Right cardiac atrium (tissue), 5 donors: Measurements from ENCODE around the gene FAT1. TPM values are rescaled to one million over a fixed set of nuclear protein-coding genes. Genes with fewer than 3 reads are reported as not detected.
A peak's percentile ranks its signal among the peaks of the same experiment; 100 is the strongest.

ENCODE experiments used
- ATAC-seq, 2 donors: fragments of 200-7000 bp; cut with Tn5 transposase; one replicate each; pipeline versions ENCODE4 v1.8.0 to v1.9.1; 2020; ENCODE audit warnings: moderate library complexity in 2 of 2, mild to moderate bottlenecking in 1 of 2
- DNase-seq, 3 donors: peaks; one replicate each; pipeline ENCODE4 v3.0.0-alpha.2; 2020
- H3K27ac ChIP-seq: one replicate; pipeline ENCODE4 v1.5.1; 2013; ENCODE audit warnings: mild to moderate bottlenecking, low read length, control low read depth, moderate library complexity
- H3K27me3 ChIP-seq: one replicate; pipeline ENCODE4 v1.6.1; 2013; ENCODE audit not compliant: control insufficient read depth, insufficient read depth
- H3K4me1 ChIP-seq: one replicate; pipeline ENCODE4 v1.6.1; 2013; ENCODE audit warnings: low read length; ENCODE audit not compliant: control insufficient read depth, insufficient read depth
- H3K4me3 ChIP-seq: one replicate; pipeline ENCODE4 v1.5.1; 2013; ENCODE audit warnings: low read length, control low read depth
- H3K9me3 ChIP-seq: one replicate; pipeline ENCODE4 v1.6.1; 2013; ENCODE audit warnings: low read length; ENCODE audit not compliant: control insufficient read depth
- WGBS: extraction: QIAGEN DNeasy Blood & Tissue Kit; methylation state at CpG from one replicate; pipeline ENCODE4 v1.1.7; 2013; 5-methylcytosine and 5-hydroxymethylcytosine counted together
- intact Hi-C, 4 donors: fragments of 100-400 bp; cut with DNase I; formaldehyde crosslinking; loops; one replicate each; pipeline versions ENCODE4 v1.11.0 to v1.14.0; 2022 to 2023
- long read RNA-seq, 4 donors: library from polyadenylated mRNA; unstranded; transcript quantifications; one replicate each; pipeline ENCODE4 v2.0.0, GENCODE V29; 2020 to 2021
- polyA plus RNA-seq: library from polyadenylated mRNA; stranded (reverse); fragments of 200-250 nt; gene quantifications from one replicate; pipeline ENCODE4 v1.2.3, GENCODE V29; 2013
- total RNA-seq, 4 donors: library from RNA; stranded (reverse); fragmentation: NEBNext Ultra II Directional; extraction: Animal tissue kit (Norgen Biotek cat#: 25700); gene quantifications; one replicate each; pipeline ENCODE4 v1.2.1, GENCODE V29; 2021
- donor health status: healthy with polysubstance abuse.
- donor health status: DM: no; HTN: yes; CAD: no.
- donor health status: DM: no; HTN: no; CAD: no.
- donor health status: DM: no; HTN: yes; CAD: no; lungs with severe emphysema.
- donor health status: DM: yes; HTN: yes; CAD: no.

Gene FAT1, protein sequence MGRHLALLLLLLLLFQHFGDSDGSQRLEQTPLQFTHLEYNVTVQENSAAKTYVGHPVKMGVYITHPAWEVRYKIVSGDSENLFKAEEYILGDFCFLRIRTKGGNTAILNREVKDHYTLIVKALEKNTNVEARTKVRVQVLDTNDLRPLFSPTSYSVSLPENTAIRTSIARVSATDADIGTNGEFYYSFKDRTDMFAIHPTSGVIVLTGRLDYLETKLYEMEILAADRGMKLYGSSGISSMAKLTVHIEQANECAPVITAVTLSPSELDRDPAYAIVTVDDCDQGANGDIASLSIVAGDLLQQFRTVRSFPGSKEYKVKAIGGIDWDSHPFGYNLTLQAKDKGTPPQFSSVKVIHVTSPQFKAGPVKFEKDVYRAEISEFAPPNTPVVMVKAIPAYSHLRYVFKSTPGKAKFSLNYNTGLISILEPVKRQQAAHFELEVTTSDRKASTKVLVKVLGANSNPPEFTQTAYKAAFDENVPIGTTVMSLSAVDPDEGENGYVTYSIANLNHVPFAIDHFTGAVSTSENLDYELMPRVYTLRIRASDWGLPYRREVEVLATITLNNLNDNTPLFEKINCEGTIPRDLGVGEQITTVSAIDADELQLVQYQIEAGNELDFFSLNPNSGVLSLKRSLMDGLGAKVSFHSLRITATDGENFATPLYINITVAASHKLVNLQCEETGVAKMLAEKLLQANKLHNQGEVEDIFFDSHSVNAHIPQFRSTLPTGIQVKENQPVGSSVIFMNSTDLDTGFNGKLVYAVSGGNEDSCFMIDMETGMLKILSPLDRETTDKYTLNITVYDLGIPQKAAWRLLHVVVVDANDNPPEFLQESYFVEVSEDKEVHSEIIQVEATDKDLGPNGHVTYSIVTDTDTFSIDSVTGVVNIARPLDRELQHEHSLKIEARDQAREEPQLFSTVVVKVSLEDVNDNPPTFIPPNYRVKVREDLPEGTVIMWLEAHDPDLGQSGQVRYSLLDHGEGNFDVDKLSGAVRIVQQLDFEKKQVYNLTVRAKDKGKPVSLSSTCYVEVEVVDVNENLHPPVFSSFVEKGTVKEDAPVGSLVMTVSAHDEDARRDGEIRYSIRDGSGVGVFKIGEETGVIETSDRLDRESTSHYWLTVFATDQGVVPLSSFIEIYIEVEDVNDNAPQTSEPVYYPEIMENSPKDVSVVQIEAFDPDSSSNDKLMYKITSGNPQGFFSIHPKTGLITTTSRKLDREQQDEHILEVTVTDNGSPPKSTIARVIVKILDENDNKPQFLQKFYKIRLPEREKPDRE (N-terminal part only)
- total RNA-seq = 10 to 100 TPM; 76.7 to 95.2 (median 82.9) TPM
- 29.7 TPM for polyA plus RNA-seq
- long read RNA-seq, donor 1, partial matches to known transcripts = 3 of 7 reads
- long read RNA-seq, donor 1, other reads (novel, unspliced or antisense) = 3 of 7 reads
- long read RNA-seq, donor 2, partial matches to known transcripts = 2 of 2 reads
- long read RNA-seq, donor 2, other reads (novel, unspliced or antisense) = 0 of 2 reads
- long read RNA-seq, donor 3, partial matches to known transcripts = 5 of 14 reads
- long read RNA-seq, donor 3, other reads (novel, unspliced or antisense) = 7 of 14 reads
- long read RNA-seq, donor 4, partial matches to known transcripts = 2 of 2 reads
- long read RNA-seq, donor 4, other reads (novel, unspliced or antisense) = 0 of 2 reads

- ATAC-seq = peak; percentile 52 to 57
- intact Hi-C loops = loop anchor here in 3 of 4 donors (2.0 to 10.0 kb wide), 3 partner anchors 46 to 59 kb away; no protein-coding TSS in a partner anchor
- Histone ChIP-seq H3K4me3 (peak within 1 kb of the TSS; percentile 72), H3K27ac (peak within 1 kb of the TSS; percentile 92), H3K9me3 (no peaks in the 10 kb centered on the region), H3K4me1 (no peaks in the 10 kb centered on the region), H3K27me3 (no peaks in the 10 kb centered on the region)
- peak; percentile 78 to 90 (median 88) for DNase-seq
- under 1% methylated on average over 112 of the region's 112 CpGs for WGBS
Observed at GRCh38 chr4:186723292-186724057, at the start of gene FAT1. Gene FAT1 (minus strand): TSS chr4:186723856. CDS start chr4:186709827, 14,029 bp downstream.

DNA sequence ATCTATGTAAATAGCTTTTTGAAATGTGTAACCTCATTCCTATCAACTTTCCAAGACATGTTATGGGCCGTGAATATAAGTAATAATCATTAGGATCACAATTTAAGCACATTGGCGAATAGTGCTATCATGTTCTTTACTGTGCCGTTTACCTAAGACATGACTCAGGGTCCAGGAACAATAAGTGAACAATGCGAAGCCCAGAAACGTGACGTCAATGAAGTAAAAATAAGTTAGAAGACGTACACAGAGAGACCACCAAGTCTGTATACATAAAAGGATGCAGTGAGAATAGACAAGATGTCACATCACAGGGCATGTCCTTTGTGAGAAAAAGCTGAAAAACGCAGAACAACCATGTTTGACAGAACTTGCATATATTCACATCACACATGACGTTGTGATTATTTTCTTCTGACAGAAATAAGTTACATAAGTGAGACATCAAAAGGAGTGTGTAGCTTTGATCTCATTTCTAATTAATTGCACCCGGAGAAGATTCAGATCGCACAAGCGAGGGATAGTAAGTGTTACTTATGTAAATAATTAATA, 49.4 kb upstream of the FAT1 start:
- Histone ChIP-seq H3K4me1 (no peaks in the 10 kb centered on the region), H3K27me3 (no peaks in the 10 kb centered on the region), H3K27ac (no peak overlapping the region), H3K9me3 (no peaks in the 10 kb centered on the region), H3K4me3 (no peak overlapping the region)
- no peak for ATAC-seq
- WGBS = 77% methylated on average over 12 of the region's 12 CpGs
- intact Hi-C loops = no loop called here
- DNase-seq = no peak

- Histone ChIP-seq H3K4me1 (no peaks in the 10 kb centered on the region), H3K4me3 (no peak overlapping the region), H3K27ac (no peak overlapping the region), H3K9me3 (no peaks in the 10 kb centered on the region), H3K27me3 (no peaks in the 10 kb centered on the region)
- ATAC-seq (no peak), DNase-seq (no peak)
- intact Hi-C loops = no loop called here
- WGBS = 53% methylated on average over 2 of the region's 2 CpGs
Observed at GRCh38 chr4:186771624-186772023, 48.0 kb upstream of the FAT1 start.

- Histone ChIP-seq H3K4me3 (no peak overlapping the region), H3K27ac (no peak overlapping the region), H3K4me1 (no peaks in the 10 kb centered on the region), H3K27me3 (no peaks in the 10 kb centered on the region), H3K9me3 (no peaks in the 10 kb centered on the region)
- ATAC-seq (no peak), DNase-seq (no peak)
- intact Hi-C loops = no loop called here
- 72% methylated on average over 4 of the region's 4 CpGs for WGBS
Observed at GRCh38 chr4:186770481-186771175, 47.0 kb upstream of the FAT1 start.

- intact Hi-C loops = no loop called here
- 84% methylated on average over 3 of the region's 4 CpGs for WGBS
- no peak for ATAC-seq
- no peak for DNase-seq
- Histone ChIP-seq H3K4me3 (no peak overlapping the region), H3K4me1 (no peaks in the 10 kb centered on the region), H3K27me3 (no peaks in the 10 kb centered on the region), H3K9me3 (no peaks in the 10 kb centered on the region), H3K27ac (no peak overlapping the region)
Observed at GRCh38 chr4:186767794-186768193, 44.1 kb upstream of the FAT1 start.

DNA sequence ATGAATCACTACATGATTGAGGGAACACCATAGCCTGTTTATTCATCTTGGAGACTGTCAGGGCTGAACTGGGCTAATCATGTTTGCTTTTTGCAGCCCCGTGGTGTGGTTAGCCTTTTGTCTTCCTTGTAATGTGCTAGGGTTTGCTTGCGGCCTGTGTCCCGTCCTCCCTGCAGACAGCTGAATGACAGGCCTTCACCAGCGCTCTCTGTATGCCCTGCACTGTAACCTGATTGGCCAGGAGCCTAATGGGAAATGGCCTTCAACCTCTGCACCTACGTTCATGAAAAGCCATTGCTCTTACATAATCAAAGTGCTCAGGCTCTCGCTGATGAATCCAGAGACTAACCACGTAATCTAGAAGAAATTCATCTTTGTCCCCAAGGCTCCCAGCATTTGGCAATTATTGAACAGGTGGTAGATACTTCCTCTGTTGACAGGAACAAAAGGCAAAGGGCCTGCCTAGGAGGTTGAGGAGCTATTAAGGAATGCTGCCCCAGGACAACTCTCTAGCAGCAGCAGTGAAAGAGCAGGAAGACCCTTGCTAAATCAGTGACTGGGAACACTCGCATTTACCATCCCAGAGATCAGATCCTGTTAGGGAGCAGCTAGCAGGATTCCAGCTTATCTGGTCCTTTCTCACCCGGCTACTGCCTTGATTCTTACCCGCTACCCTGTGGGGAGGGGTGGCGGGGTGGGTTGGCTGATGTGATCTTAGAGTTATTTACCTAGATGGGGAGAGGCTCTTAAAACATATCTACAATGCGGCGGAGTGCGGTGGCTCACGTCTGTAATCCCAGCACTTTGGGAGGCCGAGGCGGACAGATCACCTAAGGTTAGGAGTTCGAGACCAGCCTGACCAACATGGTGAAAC, 42.3 kb upstream of the FAT1 start:
- no peaks in the 10 kb centered on the region for H3K4me1 ChIP-seq
- intact Hi-C loops = no loop called here
- DNase-seq (no peak), ATAC-seq (peak in 1 of 2 donors; percentile 19)
- no peaks in the 10 kb centered on the region for H3K9me3 ChIP-seq
- no peak overlapping the region for H3K27ac ChIP-seq
- H3K27me3 ChIP-seq = no peaks in the 10 kb centered on the region
- H3K4me3 ChIP-seq = no peak overlapping the region
- 69% methylated on average over 18 of the region's 18 CpGs for WGBS

GRCh38 chr4:186765138-186765537, 41.5 kb upstream of the FAT1 start:
- Histone ChIP-seq H3K9me3 (no peaks in the 10 kb centered on the region), H3K4me3 (no peak overlapping the region), H3K27ac (no peak overlapping the region), H3K4me1 (no peaks in the 10 kb centered on the region), H3K27me3 (no peaks in the 10 kb centered on the region)
- peak; percentile 57 to 62 for ATAC-seq
- WGBS = 49% methylated on average over 9 of the region's 9 CpGs
- peak in 2 of 3 donors; percentile 32 to 64 for DNase-seq
- intact Hi-C loops = no loop called here

GRCh38 chr4:186764457-186764856, 40.8 kb upstream of the FAT1 start:
- DNase-seq (no peak), ATAC-seq (no peak)
- Histone ChIP-seq H3K9me3 (no peaks in the 10 kb centered on the region), H3K4me3 (no peak overlapping the region), H3K27ac (no peak overlapping the region), H3K4me1 (no peaks in the 10 kb centered on the region), H3K27me3 (no peaks in the 10 kb centered on the region)
- 94% methylated on average over 4 of the region's 4 CpGs for WGBS
- intact Hi-C loops = no loop called here
